GM21529 (cell line): ENCODE measurements around the gene NRP2.

Source experiments
- ATAC-seq: cut with Tn5 transposase; IDR thresholded peaks from one replicate; pipeline ENCODE4 v1.9.1; 2021; ENCODE audit not compliant: unreplicated experiment

The NRP2 gene

DNA sequence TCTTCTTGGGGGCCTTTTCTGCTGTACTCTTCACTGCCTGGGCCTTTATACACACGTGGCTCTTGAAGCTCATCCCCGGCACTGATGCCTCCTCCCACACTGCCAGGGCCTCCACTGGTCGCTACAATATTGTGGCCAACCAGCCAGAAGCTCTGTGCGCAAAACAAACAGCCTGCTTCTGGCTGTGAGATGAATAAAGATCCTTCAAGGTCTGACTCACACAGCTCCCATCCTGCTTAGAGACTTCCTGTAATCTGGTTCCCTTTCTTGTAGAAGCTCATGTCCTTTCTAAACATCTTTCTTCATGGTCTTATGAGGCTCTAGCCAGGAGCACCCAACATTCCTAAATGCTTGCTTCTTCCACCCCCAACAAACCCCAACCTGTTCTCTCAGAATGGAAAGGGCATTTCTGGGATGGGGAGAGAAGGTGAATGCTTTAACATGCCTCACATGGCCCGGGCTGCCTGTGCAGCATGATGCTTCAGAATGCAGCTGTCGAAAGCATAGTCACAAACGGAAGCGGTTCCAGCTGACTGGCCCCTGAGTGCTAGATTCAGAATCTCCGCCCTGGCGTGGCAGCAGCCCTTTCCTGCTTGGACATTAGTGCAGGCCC lies 24.6 kb downstream of the NRP2 start:
- ATAC-seq: peak; percentile 96

DNA sequence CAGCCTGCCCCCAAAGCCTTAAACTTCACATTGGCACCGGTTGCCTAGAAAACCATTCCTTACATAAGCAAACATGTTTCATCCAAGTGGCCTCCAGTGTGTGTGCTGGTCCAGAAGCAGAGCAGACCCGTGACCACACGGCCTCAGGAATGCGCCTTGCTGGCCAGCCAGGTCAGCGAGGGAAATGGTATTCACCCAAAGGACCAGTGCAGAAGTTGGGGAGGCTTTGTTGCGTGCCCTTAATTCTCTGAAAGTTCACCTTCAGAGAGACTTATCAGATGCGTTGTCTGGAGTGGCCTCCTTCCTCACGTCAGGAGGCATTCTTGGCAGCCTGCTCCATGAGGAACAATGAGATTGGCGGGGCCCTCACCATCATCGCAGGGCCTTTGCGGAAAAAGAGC lies 25.9 kb downstream of the NRP2 start:
- no peak for ATAC-seq

DNA sequence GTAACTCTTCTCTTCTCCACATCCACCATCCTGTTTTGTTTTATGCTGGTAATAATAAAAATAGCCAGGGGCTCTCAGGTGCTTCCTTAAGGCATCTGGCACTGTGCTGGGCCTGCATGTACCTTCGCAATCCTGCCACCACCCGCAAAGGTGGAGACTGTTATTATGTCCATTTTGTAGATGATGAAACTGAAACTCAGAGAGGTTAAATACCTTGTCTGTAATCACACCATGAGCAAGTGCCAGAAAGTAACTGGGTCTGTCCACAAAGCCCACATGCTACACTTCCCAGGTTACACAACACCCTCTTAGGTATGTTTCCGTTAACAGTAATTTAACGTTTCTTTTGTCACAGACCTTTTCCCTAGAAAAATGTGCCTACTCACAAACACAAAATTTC lies 27.0 kb downstream of the NRP2 start:
- no peak for ATAC-seq

DNA sequence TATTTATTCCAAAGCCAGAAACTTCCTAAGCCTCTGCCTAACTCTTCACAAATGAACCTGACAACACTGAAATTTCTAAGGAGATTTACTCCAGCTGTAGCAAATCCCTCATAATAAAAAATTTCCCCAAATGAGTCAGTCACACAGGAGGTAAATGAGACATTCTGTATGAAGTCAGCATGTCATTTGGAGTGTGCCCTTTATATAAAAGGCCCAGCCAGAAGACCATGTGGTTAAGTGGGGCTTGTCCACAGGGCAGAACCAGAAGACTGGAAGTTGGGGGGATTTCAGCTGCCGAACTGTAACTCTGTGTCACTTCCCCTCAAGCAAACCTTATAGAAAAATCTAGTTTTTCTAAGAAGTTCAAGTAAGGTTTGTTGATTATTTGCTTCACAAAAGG lies 30.2 kb downstream of the NRP2 start:
- no peak for ATAC-seq

DNA sequence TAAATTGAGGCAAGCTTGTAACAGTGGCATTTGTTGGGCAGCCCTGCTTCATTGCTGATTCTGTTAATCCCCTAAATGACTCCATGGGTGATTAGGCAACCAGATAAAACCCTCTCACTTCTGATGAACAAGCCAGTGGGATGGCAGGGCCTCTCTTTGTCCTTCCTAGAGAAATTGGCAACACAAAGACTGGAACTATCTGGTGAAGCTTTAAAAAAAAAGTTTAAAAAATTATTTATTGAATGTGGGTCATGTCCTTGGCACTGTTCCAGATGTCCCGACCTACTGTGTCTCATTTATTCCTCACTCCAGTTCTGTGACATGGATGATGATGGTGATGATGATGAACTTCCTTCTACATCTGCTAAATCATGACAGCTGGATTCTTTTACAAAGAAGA lies 30.8 kb downstream of the NRP2 start:
- ATAC-seq: no peak

DNA sequence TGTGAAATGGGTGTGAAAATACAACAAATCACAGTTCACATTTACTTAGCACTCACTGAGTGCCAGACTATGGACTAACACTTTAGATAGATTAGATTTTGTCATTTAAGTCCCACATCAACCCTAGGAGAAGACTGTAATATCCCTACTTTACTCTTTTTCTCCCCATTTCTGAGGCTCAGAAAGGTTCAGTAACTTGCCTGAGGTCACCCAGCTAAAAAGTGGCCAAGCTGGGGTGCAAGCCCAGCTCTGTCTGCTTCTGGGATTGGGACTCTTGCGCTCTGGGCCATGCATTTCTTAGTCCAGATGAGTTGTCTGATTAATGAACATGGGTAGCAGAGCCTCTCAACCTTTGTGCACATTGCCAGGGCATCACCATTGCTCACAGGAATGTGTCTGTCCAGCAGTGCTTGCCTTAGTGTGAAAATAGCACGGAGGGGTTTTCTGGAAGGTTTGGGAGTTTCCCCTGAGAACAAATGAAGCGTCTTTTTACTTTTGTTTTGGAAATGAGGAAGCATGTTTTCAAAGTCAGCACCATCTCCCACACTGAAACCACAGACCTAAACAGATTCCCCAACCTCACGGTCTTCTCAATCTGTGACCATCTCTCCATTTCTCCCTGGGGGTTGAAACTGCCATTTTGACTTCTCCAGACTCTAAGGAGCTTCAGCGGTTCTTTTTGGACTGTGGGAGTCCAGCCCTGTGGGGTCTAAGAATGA lies 31.9 kb downstream of the NRP2 start:
- peak; percentile 82 for ATAC-seq

DNA sequence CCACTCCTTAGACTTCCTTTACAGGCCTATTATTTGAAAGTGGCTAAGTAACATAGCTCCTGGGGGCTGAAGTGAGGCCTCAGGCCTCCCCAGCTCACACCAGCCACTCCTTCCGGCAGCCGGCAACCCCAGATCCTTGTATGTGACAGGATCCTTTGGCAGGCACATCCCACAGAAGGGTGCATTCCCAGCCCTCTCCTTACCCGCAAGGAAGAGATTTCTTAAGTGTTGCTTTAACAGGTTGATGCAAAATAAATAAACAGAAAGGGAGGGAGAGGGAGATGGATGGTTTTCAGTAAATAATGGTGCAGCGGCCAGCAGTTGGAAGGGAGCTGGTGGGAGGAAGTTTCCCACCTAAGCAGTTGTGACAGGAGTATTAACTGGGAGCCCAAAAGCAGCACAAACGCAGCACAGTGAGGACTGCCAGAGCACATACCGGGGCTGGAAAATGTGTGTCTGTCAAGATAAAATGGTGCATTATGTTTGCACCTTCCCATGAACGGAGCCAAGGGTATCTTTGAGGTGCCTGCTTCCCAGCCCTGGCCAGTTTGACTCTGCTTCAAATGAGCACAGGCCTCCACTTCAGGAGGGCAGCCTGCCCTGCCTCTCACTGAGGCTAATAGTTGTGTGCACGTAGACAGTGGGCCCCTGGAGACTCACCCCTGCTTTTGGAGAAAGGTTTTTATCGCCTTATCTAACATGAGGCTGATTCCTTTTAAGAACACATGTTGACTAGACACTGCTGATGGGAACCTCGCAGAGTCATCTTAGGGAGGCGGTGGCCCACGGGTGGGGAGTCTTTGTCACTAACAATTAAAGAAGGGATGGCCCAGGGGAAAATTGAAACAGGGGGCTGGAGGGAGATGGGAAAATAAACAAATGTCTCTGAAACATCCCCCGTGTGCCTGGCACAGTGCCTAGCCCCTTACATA lies 32.8 kb downstream of the NRP2 start:
- ATAC-seq: no peak

DNA sequence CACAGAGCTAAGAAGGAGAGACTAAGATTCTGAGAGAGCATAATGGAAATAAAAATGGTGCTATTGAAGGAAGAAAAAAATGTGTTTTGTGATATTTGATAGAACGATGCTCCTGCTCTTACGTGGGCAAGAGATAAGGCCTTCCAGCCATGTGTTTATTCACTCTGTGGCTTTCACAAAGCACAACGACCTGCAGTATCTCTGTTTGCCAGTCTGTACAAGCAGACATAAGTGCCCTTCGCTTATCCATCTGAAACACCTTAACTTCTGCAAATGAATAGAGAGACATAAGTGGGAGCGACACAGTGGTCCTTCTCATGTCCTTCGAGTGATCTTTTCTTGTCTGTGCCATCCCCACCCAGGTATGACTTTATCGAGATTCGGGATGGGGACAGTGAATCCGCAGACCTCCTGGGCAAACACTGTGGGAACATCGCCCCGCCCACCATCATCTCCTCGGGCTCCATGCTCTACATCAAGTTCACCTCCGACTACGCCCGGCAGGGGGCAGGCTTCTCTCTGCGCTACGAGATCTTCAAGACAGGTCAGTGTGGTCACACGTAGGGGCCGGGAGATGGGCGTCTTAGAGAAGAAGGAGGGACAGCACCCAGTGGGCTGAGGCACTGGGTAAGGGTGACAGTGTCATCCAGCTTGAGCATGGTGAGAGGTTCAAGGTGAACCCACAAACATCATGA lies 33.7 kb downstream of the NRP2 start:
- no peak for ATAC-seq

DNA sequence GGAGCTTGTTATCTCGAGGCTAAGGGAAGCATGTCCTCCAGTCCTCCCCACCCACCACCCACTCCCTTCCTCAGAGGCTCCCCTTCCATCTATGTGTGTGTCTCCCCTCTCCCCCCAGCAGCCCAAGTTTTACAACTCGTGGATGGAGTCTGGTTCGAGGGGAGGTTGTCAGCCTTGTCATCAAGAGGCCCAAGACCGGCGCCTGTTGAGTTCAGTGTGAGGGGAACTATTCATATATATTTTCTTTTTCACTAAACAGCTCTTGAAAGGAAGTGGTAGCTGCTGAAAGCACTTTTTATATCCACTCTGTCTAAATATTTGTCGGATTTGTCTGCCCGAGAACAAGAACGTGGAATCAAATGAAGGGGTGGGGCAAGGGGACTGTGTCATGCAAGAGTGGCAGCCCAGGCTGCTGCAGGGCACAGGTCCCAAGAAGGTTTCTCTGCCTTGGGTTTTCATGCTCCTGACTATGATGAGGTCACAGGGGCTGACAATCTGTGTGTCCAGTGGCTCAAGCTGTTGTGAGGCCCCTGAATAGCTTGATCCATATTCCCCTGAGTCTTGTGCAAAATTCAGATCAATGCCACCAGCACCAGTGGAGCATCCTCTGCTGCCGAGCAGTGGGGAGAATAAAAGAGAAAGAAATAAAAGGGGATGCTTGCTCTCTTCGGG lies 35.0 kb downstream of the NRP2 start:
- no peak for ATAC-seq

DNA sequence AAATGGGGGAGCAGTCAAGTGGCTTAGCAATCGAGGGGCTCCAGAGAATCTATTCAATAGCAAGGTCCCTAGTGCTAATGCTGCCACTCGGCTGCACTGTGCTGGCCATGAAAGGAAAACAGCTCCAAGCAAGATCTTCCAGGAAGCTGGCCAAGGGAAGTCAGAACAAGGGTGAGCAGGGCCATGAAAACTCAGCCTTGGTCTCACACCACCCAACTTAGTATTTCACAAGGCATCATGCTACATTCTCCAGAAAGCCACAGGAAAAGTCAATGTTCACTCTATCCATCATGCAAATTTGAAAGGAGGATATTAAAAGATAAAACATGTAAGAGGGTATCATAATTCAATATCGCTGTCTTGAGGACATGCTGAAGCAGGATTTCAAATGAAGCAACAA lies 35.7 kb downstream of the NRP2 start:
- ATAC-seq: no peak

DNA sequence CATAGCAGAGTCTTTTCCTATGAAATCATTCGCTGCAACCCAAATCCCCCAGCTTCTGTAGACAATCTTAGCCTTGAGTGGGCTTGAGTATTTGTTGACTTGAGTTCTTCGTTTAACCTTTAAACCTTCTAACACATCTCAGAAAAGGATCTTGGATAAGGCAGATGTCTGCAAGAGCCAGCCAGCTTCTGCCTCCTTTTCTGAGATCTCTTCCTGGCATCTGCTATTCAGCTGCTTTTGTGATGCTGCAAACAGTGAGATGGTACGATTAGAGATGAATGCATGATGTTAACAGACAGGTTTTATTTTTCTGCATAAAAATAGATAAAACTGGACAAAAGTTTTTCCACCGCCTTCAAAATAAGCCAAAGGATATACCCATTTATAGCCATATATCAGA lies 37.5 kb downstream of the NRP2 start:
- ATAC-seq: no peak

DNA sequence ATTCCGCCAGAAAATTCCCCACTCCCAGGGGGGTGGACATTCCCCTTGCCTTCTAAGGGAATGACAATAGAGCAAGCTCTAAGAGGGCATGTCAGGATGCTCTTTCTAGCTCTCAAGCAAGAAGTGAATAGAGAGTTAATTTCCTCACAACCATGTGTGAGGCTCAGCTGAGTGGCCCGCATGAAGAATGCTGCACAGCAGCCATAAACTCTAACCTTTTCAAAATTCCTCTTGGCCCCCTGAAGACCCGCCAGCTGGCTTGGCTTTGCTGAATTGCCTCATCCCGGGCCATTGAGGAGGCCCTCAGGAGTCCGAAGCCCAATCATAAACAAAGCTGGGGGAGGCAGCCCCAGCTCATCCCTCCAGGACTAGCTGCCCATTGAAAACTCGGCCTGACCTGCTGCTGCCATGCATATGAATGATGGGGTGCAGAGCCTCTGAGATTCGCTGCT lies 38.2 kb downstream of the NRP2 start:
- no peak for ATAC-seq

DNA sequence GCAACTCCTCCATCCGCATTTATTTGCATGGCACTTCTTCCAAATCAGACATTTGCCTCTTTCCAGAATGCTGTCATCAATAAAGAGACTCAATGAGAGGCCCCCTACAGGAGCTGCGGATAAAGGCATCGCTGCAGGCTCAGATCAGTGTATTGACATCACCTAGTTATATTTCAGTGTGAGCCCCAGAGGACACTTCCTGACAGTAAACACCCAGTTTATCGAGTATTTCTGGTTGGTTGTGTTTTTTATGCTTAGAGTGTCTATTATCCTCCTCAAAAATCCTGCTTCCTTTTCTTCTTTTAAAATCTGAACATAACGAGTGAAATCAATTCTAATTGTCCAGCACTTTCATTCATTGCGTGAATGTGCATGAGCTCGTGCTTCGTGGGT lies 38.8 kb downstream of the NRP2 start:
- ATAC-seq: no peak

DNA sequence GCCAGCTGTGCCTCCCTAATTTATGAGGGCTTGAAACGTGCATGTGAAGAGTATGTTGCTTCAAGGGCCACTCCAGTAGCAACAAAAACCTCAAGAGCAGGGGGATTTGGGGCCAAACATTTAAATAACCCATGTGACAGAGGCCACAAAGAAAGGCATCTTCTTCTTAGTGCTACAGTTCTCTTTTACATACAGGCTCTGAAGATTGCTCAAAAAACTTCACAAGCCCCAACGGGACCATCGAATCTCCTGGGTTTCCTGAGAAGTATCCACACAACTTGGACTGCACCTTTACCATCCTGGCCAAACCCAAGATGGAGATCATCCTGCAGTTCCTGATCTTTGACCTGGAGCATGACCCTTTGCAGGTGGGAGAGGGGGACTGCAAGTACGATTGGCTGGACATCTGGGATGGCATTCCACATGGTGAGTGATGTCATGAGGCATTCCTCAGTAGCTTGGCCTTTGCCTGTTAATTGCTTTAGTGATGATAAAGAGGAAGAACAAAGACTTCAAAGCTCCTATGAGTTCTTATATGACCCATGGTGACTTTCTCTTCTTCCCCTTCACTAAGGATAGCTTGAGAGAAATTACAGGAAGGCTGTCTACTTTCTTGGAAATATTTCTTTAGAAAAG lies 40.1 kb downstream of the NRP2 start:
- peak; percentile 20 for ATAC-seq

DNA sequence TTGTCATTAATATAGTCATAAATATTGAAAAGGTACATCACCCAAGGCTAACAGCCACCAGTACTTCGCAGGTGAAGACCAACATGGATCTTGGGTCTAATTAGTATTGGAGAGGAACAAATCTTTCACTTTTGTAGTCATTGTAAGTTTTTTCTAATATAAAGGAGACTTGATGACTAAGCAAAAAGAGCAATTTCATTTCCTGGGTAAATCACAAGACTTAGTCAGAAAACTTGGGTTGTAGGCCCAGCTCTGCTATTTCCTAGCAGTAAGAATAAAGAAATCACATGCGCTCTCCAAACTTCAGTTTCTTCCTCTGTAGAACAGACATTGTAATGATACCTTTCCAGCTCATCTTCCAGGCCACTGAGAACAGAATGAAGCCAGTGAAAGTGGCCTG lies 40.9 kb downstream of the NRP2 start:
- no peak for ATAC-seq

DNA sequence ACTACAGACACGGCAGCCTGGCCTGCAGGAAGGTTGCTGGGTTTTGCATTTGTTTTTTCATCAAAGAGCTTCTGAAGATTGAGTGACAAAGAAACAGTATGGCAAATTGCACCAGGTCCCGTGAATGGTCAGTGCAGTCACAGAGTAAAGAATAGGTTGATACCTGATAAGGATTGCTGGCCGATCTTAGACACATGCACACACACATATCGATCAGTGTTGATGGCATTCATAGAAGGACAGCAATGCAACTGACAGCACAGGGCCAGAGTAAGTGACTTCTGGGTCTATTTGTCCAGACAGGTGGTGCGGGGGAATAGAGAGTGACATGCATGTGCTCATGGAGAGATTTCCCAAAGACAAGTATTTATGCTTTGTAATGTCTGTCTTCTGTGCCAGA lies 42.8 kb downstream of the NRP2 start:
- ATAC-seq: no peak

DNA sequence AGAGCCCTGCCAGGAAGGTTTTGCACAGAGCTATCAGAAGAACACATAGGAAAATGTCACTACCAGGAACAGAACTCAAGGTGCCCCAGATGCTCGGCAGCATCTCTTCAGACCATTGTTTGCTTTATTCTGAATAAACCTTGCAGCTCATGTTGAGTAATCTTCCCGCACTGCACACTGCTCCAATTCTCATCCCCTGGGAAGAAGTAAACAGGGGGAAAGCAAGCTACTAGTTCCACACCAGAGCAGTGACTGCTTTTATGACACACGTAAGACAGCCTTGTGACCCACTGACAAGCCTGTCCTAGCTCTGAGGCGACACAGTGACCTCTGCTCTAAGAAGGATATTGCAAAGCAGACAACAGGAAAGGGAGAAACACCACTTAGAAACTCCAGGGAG lies 44.2 kb downstream of the NRP2 start:
- no peak for ATAC-seq

DNA sequence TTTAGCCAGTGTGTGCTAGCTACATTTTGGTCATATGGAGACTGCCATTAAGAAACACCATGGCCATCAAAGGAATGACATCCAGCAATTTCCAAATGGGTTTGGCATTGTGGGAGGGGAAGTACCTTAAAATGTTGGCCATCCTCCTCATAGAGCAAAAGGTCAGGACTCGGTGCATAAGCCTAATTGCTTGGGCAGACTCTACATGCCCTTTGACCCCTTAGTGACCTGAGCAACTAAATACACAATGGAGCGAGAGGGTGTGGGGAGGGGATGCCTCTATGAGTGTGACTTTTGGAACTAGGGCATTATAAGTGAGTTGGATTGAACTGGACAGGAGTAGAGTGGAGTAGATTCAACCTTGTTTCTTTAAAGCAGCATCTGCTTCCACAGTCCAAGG lies 44.9 kb downstream of the NRP2 start:
- ATAC-seq: no peak

DNA sequence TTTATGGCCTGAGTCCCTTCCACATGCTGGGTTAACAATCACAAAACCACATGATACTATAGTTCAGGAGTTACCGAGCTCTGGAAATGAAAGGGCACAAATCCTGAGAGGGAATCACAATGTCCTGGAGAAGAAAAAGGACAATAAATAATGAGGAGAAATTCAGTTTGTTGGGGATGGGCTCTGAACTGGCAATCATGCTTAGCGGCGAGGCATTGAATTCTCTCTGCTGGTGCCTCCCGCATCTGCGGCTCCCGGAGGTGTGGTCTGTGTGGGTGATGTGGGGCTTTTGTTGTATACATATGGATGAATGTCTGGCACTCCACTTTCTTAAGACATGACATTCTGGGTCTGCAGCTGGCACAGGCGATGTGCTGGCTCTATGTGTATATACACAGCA lies 46.1 kb downstream of the NRP2 start:
- ATAC-seq: no peak

DNA sequence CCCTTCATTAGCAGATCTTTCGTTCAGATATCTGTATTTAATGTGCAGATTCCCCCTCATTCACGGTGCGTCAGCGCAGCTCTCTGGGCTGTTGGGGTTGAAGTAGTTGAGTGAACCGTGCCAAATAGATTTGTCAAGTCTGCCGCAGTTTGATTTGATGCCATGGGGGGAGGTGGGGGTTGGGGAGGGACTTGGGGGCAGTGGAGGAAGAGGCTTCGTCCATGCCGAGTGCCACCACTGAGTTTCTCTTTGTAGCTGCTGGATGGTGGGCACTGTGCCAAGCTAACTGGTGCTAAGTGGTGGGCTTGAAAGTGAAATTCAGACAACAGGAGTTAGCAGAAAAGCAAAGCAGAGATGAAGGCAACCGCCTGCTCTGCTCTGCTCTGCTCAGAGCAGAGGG lies 47.9 kb downstream of the NRP2 start:
- ATAC-seq: no peak
